ENCODE measurements around the gene PTTG2.

- TF ChIP-seq, protein P1, sequence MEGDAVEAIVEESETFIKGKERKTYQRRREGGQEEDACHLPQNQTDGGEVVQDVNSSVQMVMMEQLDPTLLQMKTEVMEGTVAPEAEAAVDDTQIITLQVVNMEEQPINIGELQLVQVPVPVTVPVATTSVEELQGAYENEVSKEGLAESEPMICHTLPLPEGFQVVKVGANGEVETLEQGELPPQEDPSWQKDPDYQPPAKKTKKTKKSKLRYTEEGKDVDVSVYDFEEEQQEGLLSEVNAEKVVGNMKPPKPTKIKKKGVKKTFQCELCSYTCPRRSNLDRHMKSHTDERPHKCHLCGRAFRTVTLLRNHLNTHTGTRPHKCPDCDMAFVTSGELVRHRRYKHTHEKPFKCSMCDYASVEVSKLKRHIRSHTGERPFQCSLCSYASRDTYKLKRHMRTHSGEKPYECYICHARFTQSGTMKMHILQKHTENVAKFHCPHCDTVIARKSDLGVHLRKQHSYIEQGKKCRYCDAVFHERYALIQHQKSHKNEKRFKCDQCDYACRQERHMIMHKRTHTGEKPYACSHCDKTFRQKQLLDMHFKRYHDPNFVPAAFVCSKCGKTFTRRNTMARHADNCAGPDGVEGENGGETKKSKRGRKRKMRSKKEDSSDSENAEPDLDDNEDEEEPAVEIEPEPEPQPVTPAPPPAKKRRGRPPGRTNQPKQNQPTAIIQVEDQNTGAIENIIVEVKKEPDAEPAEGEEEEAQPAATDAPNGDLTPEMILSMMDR (IDR thresholded peaks at IDR 0.05): no peak
- no peak for TF ChIP-seq EP300 (IDR thresholded peaks at IDR 0.05)
Observed at GRCh38 chr4:38003628-38004027, 43.4 kb downstream of the PTTG2 start.
